Naive thymus-derived CD8-positive, alpha-beta T cell (primary cell): ENCODE results near the gene FOXL3. TPM values are rescaled to one million over a fixed set of nuclear protein-coding genes. Genes with fewer than 3 reads are reported as not detected.
A peak's percentile ranks its signal among the peaks of the same experiment; 100 is the strongest.
"Not testable (repeated sequence)": the region's sequence is repeated elsewhere in the genome, so short reads cannot be mapped to it uniquely, and the experiment has no call there.

Source experiments
- ATAC-seq, 2 donors: fragments of 150-1000 bp; cut with Tn5 transposase in 1 of 2; sonication (Bioruptor Pico), chemical (Tn5 transposase) in 1 of 2; 1 replicate in 1 of 2; 2 replicates in 1 of 2; pipeline ENCODE4 v1.10.0; 2021; ENCODE audit warnings: mild to moderate bottlenecking in 2 of 2, moderate library complexity in 2 of 2
- POLR2A ChIA-PET: fragments of 350-600 bp; sonication (Branson Sonifier 250); formaldehyde crosslinking; loops from one replicate; lab custom pipeline; 2021; ENCODE audit warnings: antibody characterized with exemption; lab: Charles Lee
- DNase-seq, 10 donors: peaks; one replicate each; pipeline versions ENCODE4 v3.0.0 to v3.0.0-alpha.2; 2020 to 2022
- H3K27ac Mint-ChIP-seq, 10 donors: one replicate each; pipeline ENCODE4 v1.8.0; 2020 to 2022; ENCODE audit warnings: mild to moderate bottlenecking in 10 of 10, mixed read lengths in 10 of 10, moderate library complexity in 4 of 10, inconsistent platforms in 1 of 10
- H3K27me3 Mint-ChIP-seq, 5 donors: one replicate each; pipeline ENCODE4 v1.8.0; 2021 to 2022; ENCODE audit warnings: mixed read lengths in 5 of 5
- H3K36me3 Mint-ChIP-seq, 3 donors: one replicate each; pipeline ENCODE4 v1.8.0; 2020 to 2022; ENCODE audit warnings: mixed read lengths in 3 of 3, mild to moderate bottlenecking in 2 of 3, inconsistent platforms in 1 of 3
- H3K4me1 Mint-ChIP-seq, 4 donors: one replicate each; pipeline ENCODE4 v1.8.0; 2021 to 2022; ENCODE audit warnings: mixed read lengths in 4 of 4
- H3K4me3 Mint-ChIP-seq, 10 donors: one replicate each; pipeline ENCODE4 v1.8.0; 2020 to 2022; ENCODE audit warnings: mild to moderate bottlenecking in 10 of 10, mixed read lengths in 10 of 10, moderate library complexity in 6 of 10, inconsistent platforms in 1 of 10
- H3K9me3 Mint-ChIP-seq, 9 donors: one replicate each; pipeline ENCODE4 v1.8.0; 2020 to 2022; ENCODE audit warnings: mixed read lengths in 9 of 9, mild to moderate bottlenecking in 3 of 9, inconsistent platforms in 1 of 9, moderate library complexity in 1 of 9
- polyA plus RNA-seq, 3 donors: library from polyadenylated mRNA; unstranded; fragments of 300-500 nt; fragmentation: Illumina TruSeq; gene quantifications; one replicate each; pipeline ENCODE4 v1.2.3, GENCODE V29; 2021
- total RNA-seq, 8 experiments: library from RNA in 2 of 8; stranded (reverse) in 2 of 8; gene quantifications; one replicate each; pipeline ENCODE4 v1.2.3 and lab custom pipeline; 2021 to 2026

FOXL3 gene
- total and polyA plus RNA-seq, 5 experiments from 2014 or later: not detected

GRCh38 chr7:289209-289755 is 688 bp upstream of the FOXL3 start:
- DNase-seq (no peak), ATAC-seq (no peak)
- Mint-ChIP-seq H3K4me3 (no peak overlapping the region), H3K4me1 (no peaks in the 10 kb centered on the region), H3K27ac (no peak overlapping the region), H3K36me3 (peaks cover 0 to 2% (median 0%) of the 10 kb centered on the region in 3 donors), H3K27me3 (peaks cover 20 to 68% (median 30%) of the 10 kb centered on the region in 5 donors), H3K9me3 (no peaks in the 10 kb centered on the region)
- POLR2A ChIA-PET: no interaction called here

DNA sequence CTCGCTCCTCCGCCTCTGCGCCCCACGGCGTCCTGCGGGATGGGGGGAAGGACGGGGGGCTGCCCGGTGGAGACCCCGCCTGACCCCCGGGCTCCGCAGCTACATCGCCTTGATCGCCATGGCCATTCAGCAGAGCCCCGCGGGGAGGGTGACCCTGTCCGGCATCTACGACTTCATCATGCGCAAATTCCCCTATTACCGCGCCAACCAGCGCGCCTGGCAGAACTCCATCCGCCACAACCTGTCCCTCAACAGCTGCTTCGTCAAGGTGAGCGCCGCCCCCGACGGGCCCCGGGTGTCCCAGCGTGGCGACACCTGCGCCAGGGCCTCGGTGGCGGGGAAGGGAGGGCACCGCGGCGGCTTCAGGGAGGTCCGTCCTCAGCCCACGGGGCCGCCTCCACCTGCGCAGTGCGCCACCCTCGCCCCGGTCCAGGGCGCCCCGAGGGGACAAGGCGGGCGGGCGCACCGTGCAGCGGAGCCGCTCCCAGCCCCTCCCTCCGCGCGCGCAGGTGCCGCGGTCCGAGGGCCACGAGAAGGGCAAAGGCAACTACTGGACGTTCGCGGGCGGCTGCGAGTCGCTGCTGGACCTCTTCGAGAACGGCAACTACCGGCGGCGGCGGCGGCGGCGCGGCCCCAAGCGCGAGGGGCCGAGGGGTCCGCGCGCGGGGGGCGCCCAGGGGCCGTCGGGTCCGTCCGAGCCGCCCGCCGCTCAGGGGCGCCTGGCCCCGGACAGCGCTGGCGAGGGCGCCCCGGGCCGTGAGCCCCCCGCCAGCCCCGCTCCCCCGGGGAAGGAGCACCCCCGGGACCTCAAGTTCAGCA is 793 bp downstream of the FOXL3 start:
- POLR2A ChIA-PET: no interaction called here
- no peak overlapping the region for H3K4me3 Mint-ChIP-seq
- no peaks in the 10 kb centered on the region for H3K9me3 Mint-ChIP-seq
- ATAC-seq (no peak), DNase-seq (no peak)
- H3K36me3 Mint-ChIP-seq: peaks cover 0 to 2% (median 0%) of the 10 kb centered on the region in 3 donors
- H3K27me3 Mint-ChIP-seq: peaks cover 22 to 60% (median 27%) of the 10 kb centered on the region in 5 donors
- no peak overlapping the region for H3K27ac Mint-ChIP-seq
- H3K4me1 Mint-ChIP-seq: no peaks in the 10 kb centered on the region

DNA sequence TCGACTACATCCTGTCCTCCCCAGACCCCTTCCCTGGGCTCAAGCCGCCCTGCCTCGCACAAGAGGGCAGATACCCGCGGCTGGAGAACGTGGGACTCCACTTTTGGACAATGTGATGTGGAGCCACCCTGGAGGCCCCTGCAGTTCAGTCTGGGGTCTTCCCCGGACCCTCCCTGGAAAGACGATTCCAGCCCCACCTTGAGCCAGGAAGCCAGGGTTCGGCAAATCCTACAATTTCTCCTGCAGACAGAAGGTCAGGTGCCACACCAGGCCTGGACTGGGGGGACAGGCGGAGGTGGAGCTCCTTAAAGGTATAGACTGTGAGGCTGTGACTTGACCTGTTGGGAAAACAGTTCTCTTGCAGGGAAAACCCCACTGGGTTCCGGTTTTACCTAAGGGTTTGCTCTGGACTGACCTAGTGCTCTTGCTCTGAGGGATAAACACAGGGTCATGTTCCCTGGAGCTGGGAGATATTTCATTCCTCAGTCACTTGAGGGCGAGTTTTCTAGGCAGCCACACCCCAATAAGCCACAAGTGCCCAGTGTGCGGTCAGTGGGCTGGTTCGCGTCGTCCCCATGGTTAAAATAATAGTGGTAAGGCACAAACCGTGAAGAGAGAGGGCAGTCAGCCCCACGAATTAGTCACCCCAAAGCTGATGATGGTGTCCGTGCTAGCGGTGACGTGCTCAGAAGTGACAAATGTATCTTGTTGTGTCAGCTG is 1.6 kb downstream of the FOXL3 start:
- Mint-ChIP-seq H3K4me3 (no peak overlapping the region), H3K27ac (no peak overlapping the region), H3K4me1 (no peaks in the 10 kb centered on the region), H3K36me3 (no peaks in the 10 kb centered on the region), H3K27me3 (peaks cover 20 to 56% (median 27%) of the 10 kb centered on the region in 5 donors), H3K9me3 (no peaks in the 10 kb centered on the region)
- POLR2A ChIA-PET: no interaction called here
- DNase-seq (no peak), ATAC-seq (no peak)

DNA sequence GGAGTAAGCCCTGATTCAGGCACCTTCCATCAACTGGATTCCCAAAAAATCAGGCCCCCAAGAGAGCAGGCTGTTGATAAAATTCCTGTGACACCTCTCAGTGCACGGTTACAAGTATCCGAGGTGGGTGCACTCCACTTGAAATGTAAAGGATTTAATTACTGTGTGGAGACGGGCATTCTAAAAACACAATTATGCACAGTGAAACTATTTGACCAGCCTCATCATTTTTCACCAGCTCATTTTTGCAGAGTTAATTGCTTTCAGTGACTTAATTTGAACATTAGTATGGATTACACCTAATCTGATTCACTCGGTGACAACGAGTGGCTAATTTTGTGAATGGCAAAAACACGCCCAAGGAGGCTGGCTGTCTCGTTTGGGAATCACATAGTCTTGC is 2.3 kb downstream of the FOXL3 start:
- H3K36me3 Mint-ChIP-seq: no peaks in the 10 kb centered on the region
- POLR2A ChIA-PET: no interaction called here
- no peak overlapping the region for H3K27ac Mint-ChIP-seq
- H3K4me1 Mint-ChIP-seq: no peaks in the 10 kb centered on the region
- peaks cover 20 to 52% (median 27%) of the 10 kb centered on the region in 5 donors for H3K27me3 Mint-ChIP-seq
- DNase-seq: no peak
- no peaks in the 10 kb centered on the region for H3K9me3 Mint-ChIP-seq
- no peak for ATAC-seq
- no peak overlapping the region for H3K4me3 Mint-ChIP-seq

GRCh38 chr7:292826-293225 is 2.9 kb downstream of the FOXL3 start:
- Mint-ChIP-seq H3K4me3 (no peak overlapping the region), H3K36me3 (no peaks in the 10 kb centered on the region), H3K27me3 (peaks cover 17 to 46% (median 25%) of the 10 kb centered on the region in 5 donors), H3K9me3 (no peaks in the 10 kb centered on the region), H3K27ac (peak overlapping the region in 1 of 10 donors; percentile 50), H3K4me1 (no peaks in the 10 kb centered on the region)
- POLR2A ChIA-PET: no interaction called here
- ATAC-seq (no peak), DNase-seq (no peak)

GRCh38 chr7:293681-294439 is 3.9 kb downstream of the FOXL3 start:
- Mint-ChIP-seq H3K36me3 (no peaks in the 10 kb centered on the region), H3K27ac (no peak overlapping the region), H3K4me3 (no peak overlapping the region), H3K27me3 (peaks cover 15 to 37% (median 22%) of the 10 kb centered on the region in 5 donors), H3K9me3 (no peaks in the 10 kb centered on the region), H3K4me1 (no peaks in the 10 kb centered on the region)
- ATAC-seq (no peak), DNase-seq (no peak)
- POLR2A ChIA-PET: no interaction called here

DNA sequence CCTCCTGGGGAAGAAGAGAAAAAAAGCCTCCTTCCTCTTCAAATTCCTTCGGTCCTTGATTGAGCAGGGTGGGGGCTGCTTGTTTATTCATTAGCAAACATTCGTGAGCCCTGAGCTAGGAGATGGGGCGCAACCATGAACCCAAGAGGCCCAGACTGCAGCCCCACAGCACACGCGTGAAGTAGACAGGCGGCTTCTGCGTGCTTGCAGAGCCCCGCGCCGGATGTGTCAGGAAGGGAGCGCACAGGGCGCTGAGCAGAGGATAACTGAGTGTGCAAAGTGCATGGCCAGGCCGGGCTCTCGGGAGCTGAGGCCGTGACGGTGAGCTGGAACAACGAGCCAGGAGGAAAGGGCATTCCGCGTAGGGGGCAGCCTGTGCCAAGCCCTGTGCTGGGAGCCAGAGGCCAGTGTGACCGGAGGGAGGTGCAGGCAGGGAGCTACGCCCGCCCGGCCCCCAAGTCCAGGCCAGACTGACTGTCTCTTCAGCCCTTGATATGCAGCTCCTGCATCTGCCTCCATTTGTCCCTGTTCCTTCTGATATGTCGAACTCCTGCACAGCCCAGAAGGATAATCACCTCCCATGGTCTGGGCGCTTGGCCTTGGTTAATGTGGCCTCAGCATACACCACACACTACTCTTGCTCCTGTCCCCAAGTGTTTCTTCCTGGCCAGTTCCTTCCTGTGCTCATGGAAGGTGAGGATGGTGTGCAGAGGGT is 4.6 kb downstream of the FOXL3 start:
- H3K27me3 Mint-ChIP-seq: peaks cover 13 to 34% (median 18%) of the 10 kb centered on the region in 5 donors
- no peak for DNase-seq

DNA sequence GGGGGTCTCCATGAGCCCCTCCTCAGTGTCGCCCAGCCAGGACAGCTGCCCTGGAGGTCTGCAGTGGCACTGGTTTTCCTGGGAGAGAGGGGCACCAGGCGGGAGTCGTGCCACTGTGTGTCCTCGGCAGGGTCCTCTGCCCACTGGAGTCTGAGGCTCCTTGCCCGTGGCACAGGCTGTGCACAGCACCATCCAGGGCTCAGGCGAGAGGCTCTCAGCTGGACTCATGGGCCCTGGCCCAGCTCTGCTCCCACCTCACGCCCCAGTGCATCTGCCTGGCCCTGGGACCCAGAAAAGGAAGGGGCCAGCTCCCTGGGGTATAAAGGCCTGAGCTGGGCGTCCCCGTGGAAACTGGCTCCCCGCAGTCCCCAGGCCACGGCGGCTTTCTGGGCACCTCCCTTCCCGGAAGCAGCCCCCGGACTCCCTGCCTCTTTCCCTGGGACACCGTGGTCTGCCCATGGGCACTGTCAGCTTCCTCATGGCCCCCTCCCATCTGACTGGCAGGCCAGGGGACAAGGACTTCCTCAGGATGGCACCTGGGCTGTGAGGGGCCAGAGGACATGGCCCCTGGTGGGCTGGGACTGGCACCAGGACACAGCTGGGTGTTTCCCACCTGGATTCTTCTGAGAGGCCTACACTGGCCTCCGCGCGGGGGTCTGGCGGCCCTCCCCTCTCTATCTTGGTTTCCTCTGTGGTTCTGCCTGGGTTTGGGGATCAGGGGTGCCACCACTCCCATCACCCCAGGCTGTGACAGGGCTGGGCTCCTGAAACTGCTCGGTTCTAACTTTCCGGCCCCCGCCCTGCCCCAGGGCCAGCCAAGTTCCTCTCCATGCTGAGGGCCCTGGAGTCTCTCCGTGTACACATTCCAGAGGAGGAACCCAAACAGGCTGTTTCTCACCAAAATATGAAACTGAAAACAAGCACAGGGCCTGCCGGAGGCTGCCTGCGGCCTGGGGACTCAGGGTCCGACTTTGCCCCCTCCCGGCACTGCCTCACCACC is 5.5 kb downstream of the FOXL3 start:
- Mint-ChIP-seq H3K27ac (no peak overlapping the region), H3K27me3 (peaks cover 13 to 34% (median 18%) of the 10 kb centered on the region in 5 donors), H3K4me1 (no peaks in the 10 kb centered on the region), H3K4me3 (no peak overlapping the region), H3K36me3 (no peaks in the 10 kb centered on the region), H3K9me3 (no peaks in the 10 kb centered on the region)
- no peak for DNase-seq
- POLR2A ChIA-PET: no interaction called here
- no peak for ATAC-seq

More for the DNA sequence above, 4.6 kb downstream of the FOXL3 start:
- Mint-ChIP-seq H3K4me1 (no peaks in the 10 kb centered on the region), H3K9me3 (no peaks in the 10 kb centered on the region), H3K4me3 (no peak overlapping the region), H3K36me3 (no peaks in the 10 kb centered on the region), H3K27ac (no peak overlapping the region)
- no peak for ATAC-seq
- POLR2A ChIA-PET: no interaction called here

DNA sequence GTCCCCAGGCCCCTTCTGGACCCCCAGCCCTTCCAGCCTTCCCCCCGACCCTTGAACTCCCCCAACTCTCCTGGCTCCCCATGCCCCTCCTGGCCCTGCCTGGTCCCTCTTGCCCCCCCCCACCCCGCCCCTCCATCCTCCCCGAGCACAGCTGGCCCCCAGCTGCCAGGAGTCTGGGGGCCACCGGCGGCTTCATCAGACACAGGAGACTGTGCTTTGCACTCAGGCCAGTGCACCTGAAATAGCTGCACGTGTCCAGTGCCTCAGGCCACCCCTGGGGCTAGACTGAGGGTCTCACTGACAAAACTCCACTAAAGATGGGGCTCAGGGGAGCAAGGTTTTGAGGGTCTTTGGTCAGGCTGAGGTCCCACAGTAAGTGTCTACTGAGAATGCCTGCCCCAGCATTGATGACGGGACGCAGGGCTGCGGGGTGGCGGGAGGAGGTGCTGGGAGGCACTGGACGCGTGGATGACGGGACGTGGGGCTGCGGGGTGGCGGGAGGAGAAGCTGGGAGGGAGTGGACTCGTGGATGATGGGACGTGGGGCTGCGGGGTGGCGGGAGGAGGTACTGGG is 6.5 kb downstream of the FOXL3 start:
- Mint-ChIP-seq H3K4me1 (peaks cover 0 to 2% (median 0%) of the 10 kb centered on the region in 4 donors), H3K9me3 (no peaks in the 10 kb centered on the region), H3K27me3 (peaks cover 12 to 30% (median 17%) of the 10 kb centered on the region in 5 donors), H3K4me3 (no peak overlapping the region), H3K27ac (no peak overlapping the region), H3K36me3 (no peaks in the 10 kb centered on the region)
- no peak for ATAC-seq
- POLR2A ChIA-PET: no interaction called here
- no peak for DNase-seq

- H3K36me3 Mint-ChIP-seq, POLR2A ChIA-PET, H3K4me1 Mint-ChIP-seq: not testable (repeated sequence)
Measured at GRCh38 chr7:297141-297540, 7.2 kb downstream of the FOXL3 start.

More at GRCh38 chr7:297141-297540, 7.2 kb downstream of the FOXL3 start:
- not testable (repeated sequence) for H3K9me3 Mint-ChIP-seq, H3K4me3 Mint-ChIP-seq, DNase-seq, ATAC-seq, H3K27ac Mint-ChIP-seq
- H3K27me3 Mint-ChIP-seq: peaks cover 6 to 23% (median 12%) of the 10 kb centered on the region in 5 donors
